HG03139 (cell line): Measurements from ENCODE around the gene EPPIN.
"Not testable (repeated sequence)": the region's sequence is repeated elsewhere in the genome, so short reads cannot be mapped to it uniquely, and the experiment has no call there.

Experiments
- ATAC-seq: cut with Tn5 transposase; IDR thresholded peaks from one replicate; pipeline ENCODE4 v1.9.1; 2021; ENCODE audit not compliant: unreplicated experiment

Gene EPPIN

GRCh38 chr20:45547206-45547770 lies at the start of gene EPPIN:
Gene EPPIN (minus strand): TSS chr20:45547401. CDS start chr20:45547357, 44 bp downstream.
- no peak for ATAC-seq

DNA sequence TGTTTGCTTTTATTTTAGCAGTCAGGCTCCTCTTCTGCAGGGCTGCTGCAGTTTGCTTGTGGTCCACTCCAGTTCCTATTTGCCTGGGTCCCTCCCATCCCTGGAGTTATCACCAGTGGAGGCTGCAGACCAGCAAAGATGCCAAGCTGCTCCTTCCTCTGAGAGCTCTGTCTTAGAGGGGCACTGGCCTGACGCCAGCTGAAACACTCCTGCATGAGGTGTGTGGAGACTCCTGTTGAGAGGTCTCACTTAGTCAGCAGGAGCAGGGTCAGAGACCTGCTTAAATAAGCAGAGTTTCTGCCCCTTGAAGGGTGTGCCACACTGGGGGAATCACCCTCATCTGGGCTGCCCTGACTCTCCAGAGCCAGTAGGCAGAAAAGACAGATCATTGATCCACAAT lies 48.0 kb upstream of the EPPIN start:
- no peak for ATAC-seq

DNA sequence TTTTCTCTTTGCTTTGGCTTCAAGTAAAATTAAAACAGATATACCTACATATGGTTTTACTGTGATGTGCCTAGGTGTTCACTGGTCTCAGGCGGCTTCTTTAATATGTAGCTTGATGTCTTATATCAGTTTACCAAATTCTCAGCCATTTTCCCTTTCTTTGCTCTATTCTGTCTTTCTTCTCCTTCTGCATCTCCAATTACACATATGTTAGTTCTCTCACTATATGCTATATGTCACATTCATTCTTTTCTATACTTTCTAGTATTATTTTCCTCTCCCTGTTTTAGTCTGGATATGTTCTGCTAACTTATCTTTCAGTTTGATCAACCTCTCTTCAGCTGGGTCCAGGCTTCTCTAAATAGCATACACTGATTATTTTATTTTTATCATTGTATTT lies 46.3 kb upstream of the EPPIN start:
- ATAC-seq = no peak

DNA sequence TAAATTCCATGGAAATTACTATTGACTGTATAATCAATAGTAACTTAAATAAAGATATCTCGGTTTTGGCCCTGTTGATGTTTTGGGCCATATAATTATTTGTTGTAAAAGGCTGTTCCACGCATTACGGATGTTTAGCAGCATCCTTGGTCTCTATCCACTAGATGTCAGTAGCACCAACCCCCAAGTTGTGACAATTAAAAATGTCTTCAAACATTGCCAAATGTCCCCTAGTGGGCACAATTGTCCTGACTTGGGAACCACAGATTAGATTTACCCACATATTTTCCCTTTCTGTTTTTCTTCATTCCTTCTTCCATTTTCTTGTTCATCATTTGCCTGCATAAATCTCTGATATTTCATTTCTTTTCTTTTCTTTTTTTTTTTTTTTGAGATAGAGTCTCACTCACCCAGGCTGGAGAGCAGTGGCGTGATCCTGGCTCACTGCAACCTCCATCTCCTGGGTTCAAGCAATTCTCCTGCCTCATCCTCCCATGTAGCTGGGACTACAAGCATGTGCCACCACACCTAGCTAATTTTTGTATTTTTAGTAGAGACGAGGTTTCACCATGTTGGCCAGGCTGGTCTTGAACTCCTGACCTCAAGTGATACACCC lies 45.5 kb upstream of the EPPIN start:
- no peak for ATAC-seq

DNA sequence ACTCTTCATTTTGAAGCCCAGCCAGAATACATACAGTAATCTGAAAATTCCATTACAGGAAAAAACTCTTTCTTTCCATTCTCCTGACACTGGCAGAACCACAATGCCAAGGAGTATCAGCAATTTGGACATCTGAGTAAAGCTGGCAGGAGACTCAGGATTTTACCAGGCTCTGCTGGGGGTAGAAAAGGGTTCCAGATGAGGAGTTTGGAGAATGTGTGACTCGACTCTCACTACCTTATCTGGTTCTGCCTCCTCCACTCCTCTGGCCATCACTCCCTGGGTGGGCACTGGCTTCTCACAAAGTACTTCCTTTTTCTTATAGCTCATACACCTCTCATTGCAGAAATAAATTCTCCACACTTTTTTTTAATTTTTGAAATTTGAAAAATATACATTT lies 42.5 kb upstream of the EPPIN start:
- ATAC-seq = no peak

GRCh38 chr20:45588800-45589199 lies 41.6 kb upstream of the EPPIN start:
- ATAC-seq = no peak

GRCh38 chr20:45585986-45586385 lies 38.8 kb upstream of the EPPIN start:
- not testable (repeated sequence) for ATAC-seq

DNA sequence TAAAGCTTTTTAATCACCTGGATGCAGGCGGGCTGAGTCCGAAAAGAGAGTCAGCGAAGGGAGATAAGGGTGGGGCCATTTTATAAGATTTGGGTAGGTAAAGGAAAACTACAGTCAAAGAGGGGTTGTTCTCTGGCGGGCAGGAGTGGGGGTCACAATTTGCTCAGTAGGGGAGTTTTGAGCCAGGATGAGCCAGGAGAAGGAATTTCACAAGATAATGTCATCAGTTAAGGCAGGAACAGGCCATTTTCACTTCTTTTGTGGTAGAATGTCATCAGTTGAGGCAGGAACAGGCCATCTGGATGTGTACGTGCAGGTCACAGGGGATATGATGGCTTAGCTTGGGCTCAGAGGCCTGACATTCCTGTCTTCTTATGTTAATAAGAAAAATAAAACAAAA lies 37.1 kb upstream of the EPPIN start:
- ATAC-seq = not testable (repeated sequence)

GRCh38 chr20:45583502-45583901 lies 36.3 kb upstream of the EPPIN start:
- no peak for ATAC-seq

- ATAC-seq = no peak
These were observed 34.5 kb upstream of the EPPIN start for GRCh38 chr20:45581702-45582101.

- no peak for ATAC-seq
These were observed 32.0 kb upstream of the EPPIN start, which contains the start of gene WFDC8 for GRCh38 chr20:45579184-45579583. Gene WFDC8 (minus strand): TSS chr20:45579284. CDS start chr20:45579247, 37 bp downstream.

DNA sequence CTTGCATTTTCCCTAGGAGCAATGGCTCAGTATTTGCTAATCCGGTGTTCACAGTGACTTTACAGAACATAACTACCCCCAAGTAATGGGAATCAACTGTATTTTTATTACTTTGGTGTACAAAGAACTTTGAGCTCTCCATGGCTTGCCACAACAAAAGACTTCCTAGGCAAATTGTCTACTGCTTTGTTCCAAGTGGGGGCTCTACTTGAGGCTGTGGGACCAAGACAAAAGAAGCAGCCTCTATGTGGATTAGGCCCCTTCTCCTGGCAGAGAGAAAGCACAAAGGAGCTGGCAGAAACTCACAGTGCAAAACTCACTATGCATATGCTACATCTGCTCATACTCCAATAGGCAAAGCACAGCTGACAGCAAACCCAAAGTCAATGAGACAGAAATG lies 31.0 kb upstream of the EPPIN start:
- no peak for ATAC-seq

DNA sequence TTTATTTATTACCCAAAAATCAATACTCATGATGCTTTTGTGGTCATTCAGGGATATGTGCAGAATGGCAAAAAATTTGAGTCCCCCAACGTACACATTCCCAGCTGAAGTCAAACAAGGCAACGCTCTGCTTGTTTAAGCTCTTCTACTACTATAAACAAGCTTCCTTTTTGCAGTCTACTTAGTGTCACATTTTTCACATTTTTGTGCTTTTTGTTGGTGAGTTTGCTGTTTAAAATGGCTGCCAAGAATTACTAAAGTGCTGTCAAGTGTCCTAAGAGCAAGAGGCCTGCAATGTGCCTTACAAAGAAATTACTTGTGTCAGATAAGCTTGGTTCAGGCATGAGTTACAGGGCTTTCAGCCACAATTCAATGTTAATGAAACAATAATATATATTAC lies 29.8 kb upstream of the EPPIN start:
- no peak for ATAC-seq

GRCh38 chr20:45575931-45576330 lies 28.7 kb upstream of the EPPIN start:
- no peak for ATAC-seq

- ATAC-seq = not testable (repeated sequence)
These were observed 22.4 kb upstream of the EPPIN start for GRCh38 chr20:45569650-45570049.

DNA sequence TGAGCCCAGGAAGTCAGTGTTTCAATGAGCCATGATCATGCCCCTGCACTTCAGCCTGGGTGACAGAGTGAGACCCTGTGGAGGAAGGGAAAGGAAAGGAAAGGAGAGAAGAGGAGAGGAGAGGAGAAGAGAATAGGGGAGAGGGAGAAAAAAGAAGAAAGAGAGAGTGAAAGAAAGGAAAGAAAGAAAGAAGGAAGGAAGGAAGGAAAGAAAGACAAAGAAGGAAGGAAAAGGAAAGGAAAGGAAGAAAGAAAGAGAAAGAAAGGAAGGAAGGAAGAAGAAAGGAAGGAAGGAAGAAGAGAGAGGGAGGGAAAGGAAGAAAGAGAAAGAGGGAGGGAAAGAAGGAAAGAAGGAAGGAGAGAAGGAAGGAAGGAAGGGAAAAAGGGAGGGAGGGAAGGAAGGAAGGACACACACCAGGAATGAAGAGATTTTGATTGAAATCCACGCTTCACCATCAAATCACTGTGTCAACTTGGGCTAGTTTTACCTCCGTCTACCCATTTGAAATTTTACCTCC lies 17.6 kb upstream of the EPPIN start:
- ATAC-seq = no peak

- ATAC-seq = no peak
These were observed 8.0 kb upstream of the EPPIN start for GRCh38 chr20:45555198-45555597.

DNA sequence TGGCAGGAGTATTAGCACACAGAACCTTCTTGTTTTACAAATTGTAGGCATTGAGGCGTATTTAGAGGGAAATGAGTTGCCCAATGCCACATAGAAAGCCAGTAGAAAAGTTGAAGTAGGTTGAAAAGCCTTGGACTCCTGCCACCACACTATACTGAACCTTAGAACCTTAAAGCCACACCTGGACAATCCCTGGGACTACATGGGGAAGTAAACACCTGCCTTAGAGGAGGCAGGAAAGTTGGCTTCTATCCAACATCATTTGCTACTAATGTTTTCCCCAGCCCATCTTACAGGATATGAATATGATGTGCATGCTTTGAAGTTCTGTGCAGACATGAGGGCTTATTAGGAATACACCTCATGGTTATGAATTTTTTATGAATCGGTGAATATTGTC lies 5.3 kb upstream of the EPPIN start:
- ATAC-seq = no peak

DNA sequence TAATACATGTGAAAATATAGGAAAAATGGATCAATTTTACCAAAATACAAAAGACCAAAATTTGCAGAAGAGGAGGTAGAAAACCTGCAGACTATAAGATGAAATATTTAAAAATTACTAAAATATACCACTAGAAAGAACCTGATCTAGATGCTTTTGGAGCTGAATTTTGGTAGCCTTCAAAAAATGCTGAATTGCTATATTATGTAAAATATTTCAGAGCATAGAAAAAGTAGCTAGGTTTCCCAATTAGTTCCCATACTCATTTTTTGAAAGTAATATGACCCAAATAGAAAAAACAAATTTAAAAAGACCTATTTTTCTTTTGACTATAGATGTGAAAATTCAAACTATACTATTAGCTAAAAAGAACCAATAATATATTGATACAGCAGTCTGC lies 3.6 kb upstream of the EPPIN start:
- no peak for ATAC-seq

DNA sequence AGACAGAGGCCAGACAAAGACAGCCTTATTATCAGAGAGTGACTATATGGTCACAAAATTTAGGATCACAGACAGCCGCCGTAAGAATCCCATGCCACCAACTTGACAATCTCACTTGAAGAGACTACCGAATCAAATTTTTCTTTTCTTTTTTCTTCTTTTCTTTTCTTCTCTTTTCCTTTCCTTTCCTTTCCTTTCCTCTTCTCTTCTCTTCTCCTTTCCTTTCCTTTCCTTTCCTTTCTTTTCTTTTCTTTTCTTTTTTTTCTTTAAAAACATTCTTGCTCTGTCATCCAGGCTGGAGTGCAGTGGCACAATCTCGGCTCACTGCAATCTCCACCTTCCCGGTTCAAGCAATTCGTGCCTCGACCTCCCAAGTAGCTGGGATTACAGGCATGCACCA lies 1.2 kb upstream of the EPPIN start:
- no peak for ATAC-seq

GRCh38 chr20:45545754-45546453 lies 1.3 kb downstream of the EPPIN start:
- no peak for ATAC-seq

DNA sequence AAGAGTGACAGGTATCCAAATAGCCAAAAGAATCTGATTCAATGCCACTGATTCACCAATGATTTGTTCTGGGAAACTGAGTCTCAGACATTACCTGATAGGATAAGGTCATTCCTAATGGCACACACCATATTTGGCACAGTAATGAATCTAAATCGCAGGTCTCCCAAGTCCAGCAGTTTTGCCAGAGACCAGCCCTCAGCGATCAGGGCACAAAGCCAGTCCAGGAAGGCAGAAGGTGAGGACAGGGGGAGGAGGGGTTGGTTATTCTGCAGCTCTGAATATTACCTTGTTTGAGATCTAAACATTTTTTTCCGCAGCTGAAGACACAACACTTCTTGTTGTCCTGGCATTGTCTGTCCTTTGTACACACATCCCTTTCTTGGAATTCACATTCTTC lies 1.9 kb downstream of the EPPIN start:
- ATAC-seq = no peak
